GM18502 (cell line): ENCODE data around the gene TBX21.
A peak's percentile ranks its signal among the peaks of the same experiment; 100 is the strongest.

Experiments used
- ATAC-seq: cut with Tn5 transposase; IDR thresholded peaks from one replicate; pipeline ENCODE4 v1.9.1; 2021; ENCODE audit warnings: mild to moderate bottlenecking; ENCODE audit not compliant: unreplicated experiment, poor library complexity

Gene TBX21

GRCh38 chr17:47711366-47712099, 21.5 kb upstream of the TBX21 start:
- no peak for ATAC-seq

- no peak for ATAC-seq
Observed at GRCh38 chr17:47712330-47713023, 20.6 kb upstream of the TBX21 start.

- no peak for ATAC-seq
Observed at GRCh38 chr17:47713980-47714700, 18.9 kb upstream of the TBX21 start.

GRCh38 chr17:47714773-47715396, 18.2 kb upstream of the TBX21 start:
- ATAC-seq, result no peak

- no peak for ATAC-seq
Observed at GRCh38 chr17:47715669-47716325, 17.2 kb upstream of the TBX21 start.

- no peak for ATAC-seq
Observed at GRCh38 chr17:47716375-47716774, 16.7 kb upstream of the TBX21 start.

- ATAC-seq, result no peak
Observed at GRCh38 chr17:47717261-47717697, 15.8 kb upstream of the TBX21 start.

- no peak for ATAC-seq
Observed at GRCh38 chr17:47717979-47718621, 14.9 kb upstream of the TBX21 start.

- ATAC-seq, result no peak
Observed at GRCh38 chr17:47718634-47719405, 14.2 kb upstream of the TBX21 start.

GRCh38 chr17:47719411-47720152, 13.5 kb upstream of the TBX21 start:
- ATAC-seq, result no peak

- ATAC-seq, result no peak
Observed at GRCh38 chr17:47720196-47720595, 12.8 kb upstream of the TBX21 start.

- ATAC-seq, result peak; percentile 41
Observed at GRCh38 chr17:47720754-47721533, 12.1 kb upstream of the TBX21 start.

GRCh38 chr17:47721725-47722124, 11.3 kb upstream of the TBX21 start:
- ATAC-seq, result no peak

GRCh38 chr17:47724705-47725104, 8.3 kb upstream of the TBX21 start:
- ATAC-seq, result no peak

- ATAC-seq, result no peak
Observed at GRCh38 chr17:47725446-47726111, 7.5 kb upstream of the TBX21 start.

- no peak for ATAC-seq
Observed at GRCh38 chr17:47726796-47727703, 6.0 kb upstream of the TBX21 start.
